Psoas muscle (tissue), 8 donors: ENCODE results near the gene AIF1. TPM values are rescaled to one million over a fixed set of nuclear protein-coding genes. Genes with fewer than 3 reads are reported as not detected.

Experiments used
- ATAC-seq, 4 donors: fragments of 200-7000 bp; cut with Tn5 transposase; one replicate each; pipeline ENCODE4 v1.9.1; 2020; ENCODE audit warnings: moderate library complexity in 3 of 4, mild to moderate bottlenecking in 2 of 4
- DNase-seq, 2 donors: peaks; one replicate each; pipeline ENCODE4 v3.0.0-alpha.2; 2020
- H3K27ac ChIP-seq: fragments of 200-600 bp; one replicate; pipeline ENCODE4 v1.8.0; 2022
- H3K27me3 ChIP-seq, 3 donors: fragments of 200-600 bp in 1 of 3; one replicate each; pipeline versions ENCODE4 v1.6.1 to v1.8.0; 2013 to 2022; ENCODE audit warnings: low read length in 2 of 3, mild to moderate bottlenecking in 2 of 3, moderate library complexity in 1 of 3; ENCODE audit not compliant: insufficient read depth in 3 of 3
- H3K36me3 ChIP-seq, 2 donors: fragments of 200-600 bp in 1 of 2; one replicate each; pipeline versions ENCODE4 v1.6.1 to v1.8.0; 2013 to 2022; ENCODE audit warnings: low read depth in 1 of 2, mild to moderate bottlenecking in 1 of 2, moderate library complexity in 1 of 2; ENCODE audit not compliant: insufficient read depth in 1 of 2
- H3K4me1 ChIP-seq: fragments of 200-600 bp; one replicate; pipeline ENCODE4 v1.8.0; 2022
- H3K4me3 ChIP-seq: fragments of 200-600 bp; one replicate; pipeline ENCODE4 v1.8.0; 2022; ENCODE audit warnings: mild to moderate bottlenecking
- H3K9me3 ChIP-seq: fragments of 200-600 bp; one replicate; pipeline ENCODE4 v1.8.0; 2022
- WGBS, 3 donors: extraction: QIAGEN DNeasy Blood & Tissue Kit; methylation state at CpG; one replicate each; pipeline versions ENCODE4 v1.1.6 to v1.1.7; 2013; 5-methylcytosine and 5-hydroxymethylcytosine counted together
- intact Hi-C, 2 donors: fragments of 100-400 bp; cut with DNase I; formaldehyde crosslinking; loops; one replicate each; pipeline versions ENCODE4 v1.11.0 to v1.14.2; 2022
- polyA plus RNA-seq, 3 donors: library from polyadenylated mRNA; stranded (reverse); fragments of 200-250 nt; gene quantifications; one replicate each; pipeline ENCODE4 v1.2.3, GENCODE V29; 2013
- total RNA-seq, 4 donors: library from RNA; stranded (reverse); fragmentation: NEBNext Ultra II Directional in 2 of 4; extraction: Animal tissue kit (Norgen Biotek cat#: 25700) in 2 of 4; gene quantifications; one replicate each; pipeline versions ENCODE4 v1.2.1 to v1.2.4, GENCODE V29; 2021 to 2023
- TF ChIP-seq, protein P1 (sequence below): fragments of 200-600 bp; IDR thresholded peaks from one replicate; pipeline ENCODE4 v1.8.0; 2022; ENCODE audit warnings: antibody characterized with exemption
- donor health status: healthy with polysubstance abuse.
- donor health status: DM: no; HTN: no; CAD: no; lungs with moderate emphysema.
- donor health status: Bipolar disorder and iron deficiency.
- donor health status: healthy.
- donor health status: DM: yes; HTN: yes; CAD: no.
- donor health status: DM: no; HTN: no; CAD: no.
- donor health status: DM: no; HTN: no; CAD: no.
- donor health status: DM: yes; HTN: yes; CAD: no.

The AIF1 gene
- total and polyA plus RNA-seq, 7 donors: 2.6 to 11.3 (median 4.9) TPM

DNA sequence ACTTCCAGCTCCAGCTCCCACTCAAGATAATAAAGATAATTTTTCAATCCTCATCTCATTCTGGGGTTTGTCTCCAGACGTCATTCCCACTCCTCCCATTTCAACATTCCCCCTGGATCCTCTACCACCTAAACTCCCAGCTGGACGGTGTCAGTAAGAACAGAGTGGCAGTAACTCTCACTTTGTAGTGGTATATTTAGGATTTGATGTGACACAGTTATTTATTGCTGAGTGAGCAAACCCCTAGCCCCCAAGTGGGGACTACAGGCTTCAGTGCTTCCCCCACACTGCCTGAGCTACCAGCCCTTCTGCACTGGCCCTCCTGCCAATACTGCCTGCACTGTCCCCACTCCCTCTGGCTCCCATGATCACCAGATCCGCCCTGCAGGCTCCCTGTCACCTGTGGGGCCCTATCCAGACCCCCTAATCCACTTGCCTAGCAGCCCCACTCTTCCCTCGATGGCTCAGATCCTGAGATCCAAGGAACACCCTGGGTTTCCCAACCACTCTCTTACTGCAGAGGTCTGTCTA is 43.2 kb downstream of the AIF1 start:
- 59 to 84% (median 69%) methylated on average over 4 of the region's 4 CpGs for WGBS, 3 donors
- TF ChIP-seq, protein P1, sequence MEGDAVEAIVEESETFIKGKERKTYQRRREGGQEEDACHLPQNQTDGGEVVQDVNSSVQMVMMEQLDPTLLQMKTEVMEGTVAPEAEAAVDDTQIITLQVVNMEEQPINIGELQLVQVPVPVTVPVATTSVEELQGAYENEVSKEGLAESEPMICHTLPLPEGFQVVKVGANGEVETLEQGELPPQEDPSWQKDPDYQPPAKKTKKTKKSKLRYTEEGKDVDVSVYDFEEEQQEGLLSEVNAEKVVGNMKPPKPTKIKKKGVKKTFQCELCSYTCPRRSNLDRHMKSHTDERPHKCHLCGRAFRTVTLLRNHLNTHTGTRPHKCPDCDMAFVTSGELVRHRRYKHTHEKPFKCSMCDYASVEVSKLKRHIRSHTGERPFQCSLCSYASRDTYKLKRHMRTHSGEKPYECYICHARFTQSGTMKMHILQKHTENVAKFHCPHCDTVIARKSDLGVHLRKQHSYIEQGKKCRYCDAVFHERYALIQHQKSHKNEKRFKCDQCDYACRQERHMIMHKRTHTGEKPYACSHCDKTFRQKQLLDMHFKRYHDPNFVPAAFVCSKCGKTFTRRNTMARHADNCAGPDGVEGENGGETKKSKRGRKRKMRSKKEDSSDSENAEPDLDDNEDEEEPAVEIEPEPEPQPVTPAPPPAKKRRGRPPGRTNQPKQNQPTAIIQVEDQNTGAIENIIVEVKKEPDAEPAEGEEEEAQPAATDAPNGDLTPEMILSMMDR: no peak
- ATAC-seq (no peak), DNase-seq (no peak)
- no peaks in the 10 kb centered on the region for H3K27me3 ChIP-seq
- intact Hi-C loops: no loop called here
- peaks cover 43% of the 10 kb centered on the region for H3K4me1 ChIP-seq
- no peaks in the 10 kb centered on the region for H3K9me3 ChIP-seq
- peak overlapping the region; percentile 79 for H3K4me3 ChIP-seq
- peak overlapping the region; percentile 23 for H3K27ac ChIP-seq
- H3K36me3 ChIP-seq: peaks cover 3 to 39% of the 10 kb centered on the region in 2 donors

DNA sequence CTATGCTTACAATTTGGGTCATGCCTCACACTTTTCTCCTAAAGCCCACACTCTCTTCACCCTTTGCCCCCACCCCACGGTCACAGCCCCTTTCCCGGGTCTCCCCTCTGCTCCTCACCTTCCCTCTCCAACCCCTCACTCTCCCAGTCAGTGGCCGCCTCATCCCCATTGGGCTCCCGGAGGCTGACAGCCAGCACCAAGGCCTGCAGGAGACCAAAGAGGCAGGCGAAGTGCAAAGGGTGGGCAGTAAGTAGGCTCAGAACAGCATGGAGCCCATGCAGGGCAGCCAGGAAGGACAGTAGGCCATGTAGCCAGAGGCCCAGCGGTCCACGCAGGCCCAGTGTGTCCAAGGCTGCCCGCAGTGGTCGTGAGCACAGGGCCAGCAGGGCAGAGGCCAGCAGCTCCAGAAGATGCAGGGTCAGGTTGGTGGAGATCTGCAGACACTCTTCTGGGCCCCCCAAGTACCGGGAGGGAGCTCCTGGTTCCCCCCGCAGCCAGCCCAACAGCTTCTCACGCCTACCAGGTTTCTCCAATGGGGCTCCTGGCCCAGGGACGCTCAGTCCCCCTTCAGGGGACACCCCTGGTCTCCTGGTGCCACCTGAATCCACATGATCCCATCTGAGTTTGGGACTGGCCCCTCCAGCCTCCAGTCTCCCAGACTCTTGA is 44.1 kb downstream of the AIF1 start:
- peak overlapping the region; percentile 94 for H3K27ac ChIP-seq
- H3K4me1 ChIP-seq: peaks cover 47% of the 10 kb centered on the region
- DNase-seq (no peak), ATAC-seq (no peak)
- WGBS, 3 donors: 72 to 84% (median 79%) methylated on average over 12 to 13 of the region's 13 CpGs
- H3K36me3 ChIP-seq: peaks cover 3 to 48% of the 10 kb centered on the region in 2 donors
- TF ChIP-seq, protein P1: no peak
- H3K27me3 ChIP-seq: no peaks in the 10 kb centered on the region
- H3K9me3 ChIP-seq: no peaks in the 10 kb centered on the region
- intact Hi-C loops: no loop called here
- H3K4me3 ChIP-seq: peak overlapping the region; percentile 79

DNA sequence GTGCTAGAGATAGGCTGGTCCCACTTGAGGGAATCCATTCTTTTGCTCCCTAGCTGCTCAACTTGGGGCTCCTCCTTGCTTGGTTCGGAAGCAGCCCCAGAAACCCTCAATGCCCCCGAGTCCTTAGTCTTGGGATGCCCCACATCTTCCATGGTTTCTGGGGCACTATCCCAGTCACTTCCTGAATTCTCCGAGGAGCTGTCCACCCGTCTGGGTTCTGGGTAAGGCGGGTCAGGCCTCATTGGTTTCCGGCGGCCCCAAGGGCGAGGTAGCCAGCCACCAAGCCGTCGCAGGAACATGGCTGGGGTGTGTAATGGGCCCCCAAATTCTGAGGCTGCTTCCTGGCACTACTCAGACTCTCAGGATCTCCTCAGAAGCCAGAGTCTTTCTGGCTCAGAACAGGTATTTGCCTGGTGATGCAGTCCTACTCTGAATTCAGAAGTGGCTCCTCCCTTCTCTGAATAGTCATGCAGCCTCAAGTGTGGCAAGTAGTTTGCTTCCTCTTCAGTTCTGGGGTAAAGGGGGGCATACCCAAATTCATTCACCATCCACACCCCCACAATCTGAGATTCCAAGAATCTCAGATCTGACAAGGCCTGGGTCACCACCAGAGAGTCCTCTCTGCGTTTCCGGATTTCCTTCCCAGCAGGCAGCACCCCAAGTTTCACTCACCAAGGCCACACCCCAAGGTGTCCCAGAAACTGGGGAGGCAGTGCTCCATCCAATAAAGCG is 44.8 kb downstream of the AIF1 start:
- peak overlapping the region; percentile 94 for H3K27ac ChIP-seq
- H3K9me3 ChIP-seq: no peaks in the 10 kb centered on the region
- DNase-seq (no peak), ATAC-seq (peak in 3 of 4 donors; percentile 3 to 16 (median 16))
- H3K4me1 ChIP-seq: peaks cover 51% of the 10 kb centered on the region
- TF ChIP-seq, protein P1: no peak
- intact Hi-C loops: loop anchor here in 1 of 2 donors (5.0 kb wide), 1 partner anchor 113 kb away; the partner anchor contains the start of genes ATP6V1G2 and NFKBIL1
- WGBS, 3 donors: 15 to 22% (median 18%) methylated on average over 13 of the region's 13 CpGs
- H3K27me3 ChIP-seq: no peaks in the 10 kb centered on the region
- peak overlapping the region; percentile 79 for H3K4me3 ChIP-seq
- peaks cover 3 to 48% of the 10 kb centered on the region in 2 donors for H3K36me3 ChIP-seq

DNA sequence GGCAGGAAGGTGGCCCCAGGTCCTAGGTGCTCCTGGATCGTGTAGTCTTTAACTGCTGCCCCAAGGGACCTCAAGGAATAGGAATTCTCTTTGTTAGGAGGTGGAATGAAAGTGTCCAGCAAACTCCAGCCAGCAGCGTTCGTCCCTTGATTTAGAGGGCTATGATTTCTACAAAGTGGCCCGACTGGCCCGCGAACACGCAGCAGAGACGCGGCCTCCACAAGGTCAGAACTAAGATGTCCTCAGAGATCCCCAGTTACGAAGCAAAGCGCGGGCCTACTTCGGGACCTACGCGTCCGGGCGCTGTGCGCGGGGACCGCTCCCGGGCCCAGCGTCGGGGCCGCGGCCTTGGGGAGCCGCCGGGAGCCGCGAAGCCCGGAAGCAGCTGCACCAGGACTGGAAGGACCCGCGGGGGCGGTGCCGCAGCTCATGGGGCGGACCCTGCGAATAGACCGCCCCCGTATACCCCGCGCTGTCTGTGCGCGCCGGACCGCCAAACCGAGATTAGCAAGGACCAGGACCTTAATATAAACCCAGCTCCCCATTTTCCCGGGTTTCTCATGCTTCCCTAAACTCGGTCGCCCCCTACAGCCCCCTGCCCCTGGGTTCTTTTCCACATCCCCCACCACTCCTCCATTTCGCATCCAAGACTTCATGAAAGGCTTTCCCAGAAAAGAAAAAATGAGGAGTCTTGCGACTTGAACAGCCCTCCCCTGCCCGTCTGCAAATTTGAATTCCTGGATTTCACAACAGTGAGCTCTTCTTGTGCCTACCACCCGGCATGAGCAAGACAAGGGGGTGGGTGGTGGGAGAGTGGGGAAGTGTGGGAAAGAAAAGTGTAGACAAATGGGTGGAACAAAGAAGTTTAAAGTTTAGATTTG is 45.6 kb downstream of the AIF1 start, which contains the start of gene C6orf47:
Gene C6orf47, minus strand, starts transcription at position 398 of the 881 bp plus-strand sequence. CDS start 831 bp downstream, outside the sequence.
- WGBS, 3 donors: 0 to 1% (median 0%) methylated on average over 50 to 52 of the region's 52 CpGs
- DNase-seq: peak; percentile 91
- H3K27me3 ChIP-seq: no peaks in the 10 kb centered on the region
- peak within 1 kb of the TSS; percentile 94 for H3K27ac ChIP-seq
- TF ChIP-seq, protein P1: no peak
- peak within 1 kb of the TSS; percentile 79 for H3K4me3 ChIP-seq
- ATAC-seq: peak; percentile 78 to 81 (median 79)
- peaks cover 51% of the 10 kb centered on the region for H3K4me1 ChIP-seq
- intact Hi-C loops: loop anchor here in 1 of 2 donors (5.0 kb wide), 1 partner anchor 113 kb away; the partner anchor contains the start of genes ATP6V1G2 and NFKBIL1
- H3K9me3 ChIP-seq: no peaks in the 10 kb centered on the region
- peaks cover 3 to 43% of the 10 kb centered on the region in 2 donors for H3K36me3 ChIP-seq
